ENCODE measurements around the gene DUT.

The DUT gene

DNA sequence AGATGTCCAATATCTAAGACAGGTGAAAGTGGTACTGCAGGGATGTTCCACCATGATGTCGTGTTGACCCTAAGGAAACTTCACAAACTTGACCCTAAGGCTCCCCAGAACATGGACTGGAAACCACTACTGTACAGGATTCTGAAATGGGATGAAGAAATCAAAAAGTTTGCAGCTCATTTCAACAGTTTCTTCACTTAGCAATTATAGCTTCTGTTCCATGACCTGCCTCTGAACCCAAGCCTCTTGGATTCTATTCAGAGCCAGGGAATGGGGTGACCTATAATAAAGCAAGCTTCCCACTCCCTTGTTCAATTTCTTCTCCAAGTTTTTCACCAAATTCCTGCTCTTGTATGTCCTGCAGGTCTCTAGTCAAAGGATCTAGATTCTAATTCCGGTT, 40.7 kb downstream of the DUT start:
- in situ Hi-C loops (cut with MboI; ENCODE audit: low sequenced_read_pairs, unreplicated experiment): loop anchor here (25.0 kb wide), 3 partner anchors 265 to 590 kb away; partner anchors contain the start of genes CEP152, FBN1 and SHC4
- no peak for DNase-seq (ENCODE audit: low spot score)

DNA sequence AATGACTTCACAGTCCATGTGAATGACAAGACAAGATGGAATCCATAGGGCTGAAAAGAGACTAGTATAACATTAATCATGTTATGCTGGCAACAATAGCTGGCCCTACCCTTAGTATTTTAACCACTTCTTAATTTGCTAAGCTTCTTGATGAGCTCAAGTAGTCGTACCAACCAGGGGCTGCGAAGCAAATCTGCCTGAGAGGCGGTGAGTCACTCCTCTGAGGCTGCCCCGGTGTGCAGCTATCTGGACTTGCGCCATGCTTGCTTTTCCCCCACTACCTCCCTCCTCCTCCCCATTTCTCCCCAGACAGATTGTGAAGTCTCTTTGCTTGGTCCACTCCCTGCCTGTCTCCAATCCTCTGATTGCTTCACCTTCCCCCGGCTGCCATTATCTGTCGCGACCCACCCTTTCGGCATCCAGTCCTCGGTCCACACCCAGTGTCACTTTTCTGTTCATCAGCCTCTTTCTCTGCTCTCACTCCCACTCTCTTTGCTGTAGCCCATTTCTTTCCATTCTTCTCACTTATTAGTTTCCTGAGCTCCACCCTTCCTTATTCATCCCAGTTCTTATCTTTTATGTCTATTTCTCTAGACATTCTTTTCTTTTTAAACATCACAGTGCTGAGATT, 42.7 kb downstream of the DUT start:
- no peak for DNase-seq (ENCODE audit: low spot score)
- TF ChIP-seq, protein P1, sequence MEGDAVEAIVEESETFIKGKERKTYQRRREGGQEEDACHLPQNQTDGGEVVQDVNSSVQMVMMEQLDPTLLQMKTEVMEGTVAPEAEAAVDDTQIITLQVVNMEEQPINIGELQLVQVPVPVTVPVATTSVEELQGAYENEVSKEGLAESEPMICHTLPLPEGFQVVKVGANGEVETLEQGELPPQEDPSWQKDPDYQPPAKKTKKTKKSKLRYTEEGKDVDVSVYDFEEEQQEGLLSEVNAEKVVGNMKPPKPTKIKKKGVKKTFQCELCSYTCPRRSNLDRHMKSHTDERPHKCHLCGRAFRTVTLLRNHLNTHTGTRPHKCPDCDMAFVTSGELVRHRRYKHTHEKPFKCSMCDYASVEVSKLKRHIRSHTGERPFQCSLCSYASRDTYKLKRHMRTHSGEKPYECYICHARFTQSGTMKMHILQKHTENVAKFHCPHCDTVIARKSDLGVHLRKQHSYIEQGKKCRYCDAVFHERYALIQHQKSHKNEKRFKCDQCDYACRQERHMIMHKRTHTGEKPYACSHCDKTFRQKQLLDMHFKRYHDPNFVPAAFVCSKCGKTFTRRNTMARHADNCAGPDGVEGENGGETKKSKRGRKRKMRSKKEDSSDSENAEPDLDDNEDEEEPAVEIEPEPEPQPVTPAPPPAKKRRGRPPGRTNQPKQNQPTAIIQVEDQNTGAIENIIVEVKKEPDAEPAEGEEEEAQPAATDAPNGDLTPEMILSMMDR (IDR thresholded peaks at IDR 0.05; ENCODE audit: borderline replicate concordance, control extremely low read depth, extremely low read depth, insufficient read depth, missing control alignments): no peak
- in situ Hi-C loops (cut with MboI; ENCODE audit: low sequenced_read_pairs, unreplicated experiment): loop anchor here (25.0 kb wide), 3 partner anchors 263 to 588 kb away; partner anchors contain the start of genes CEP152, FBN1 and SHC4

More for the DNA sequence above, 40.7 kb downstream of the DUT start:
- TF ChIP-seq, protein P1 (IDR thresholded peaks at IDR 0.05; ENCODE audit: borderline replicate concordance, control extremely low read depth, extremely low read depth, insufficient read depth, missing control alignments): no peak

DNA sequence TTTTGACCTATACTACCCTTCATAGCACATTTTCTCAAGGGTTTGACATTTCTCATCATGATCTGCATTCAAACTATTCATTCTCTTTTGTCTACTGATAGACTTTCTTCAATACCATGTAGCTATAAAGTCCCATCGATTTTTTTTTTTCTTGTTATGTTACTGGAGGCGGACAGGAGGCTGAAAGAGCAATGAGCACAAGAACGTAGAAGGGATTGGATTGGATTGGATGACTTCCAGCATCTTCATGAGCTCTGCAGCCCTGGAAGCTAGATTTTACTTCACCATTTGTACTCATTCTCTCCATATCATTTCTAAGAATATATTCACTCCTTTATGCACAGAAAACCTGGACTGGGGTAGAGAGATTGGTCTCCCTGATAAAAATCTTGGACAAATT, 43.2 kb downstream of the DUT start:
- TF ChIP-seq, protein P1 (IDR thresholded peaks at IDR 0.05; ENCODE audit: borderline replicate concordance, control extremely low read depth, extremely low read depth, insufficient read depth, missing control alignments): no peak
- in situ Hi-C loops (cut with MboI; ENCODE audit: low sequenced_read_pairs, unreplicated experiment): loop anchor here (25.0 kb wide), 3 partner anchors 263 to 588 kb away; partner anchors contain the start of genes CEP152, FBN1 and SHC4
- DNase-seq (ENCODE audit: low spot score): no peak

DNA sequence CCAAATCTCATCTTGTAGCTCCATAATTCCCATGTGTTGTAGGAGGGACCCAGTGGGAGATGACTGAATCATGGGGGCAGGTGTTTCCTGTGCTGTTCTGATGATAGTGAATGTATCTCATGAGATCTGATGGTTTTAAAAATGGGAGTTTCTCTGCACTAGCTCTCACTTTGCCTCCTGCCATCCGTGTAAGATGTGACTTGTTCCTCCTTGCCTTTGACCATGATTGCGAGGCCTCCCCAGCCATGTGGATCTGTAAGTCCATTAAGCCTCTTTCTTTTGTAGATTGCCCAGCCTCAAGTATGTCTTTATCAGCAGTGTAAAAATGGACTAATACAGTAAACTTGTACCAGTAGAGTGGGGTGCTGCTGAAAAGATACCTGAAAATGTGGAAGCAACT, 44.5 kb downstream of the DUT start:
- no peak for DNase-seq (ENCODE audit: low spot score)
- in situ Hi-C loops (cut with MboI; ENCODE audit: low sequenced_read_pairs, unreplicated experiment): no loop called here
- TF ChIP-seq, protein P1 (IDR thresholded peaks at IDR 0.05; ENCODE audit: borderline replicate concordance, control extremely low read depth, extremely low read depth, insufficient read depth, missing control alignments): no peak

DNA sequence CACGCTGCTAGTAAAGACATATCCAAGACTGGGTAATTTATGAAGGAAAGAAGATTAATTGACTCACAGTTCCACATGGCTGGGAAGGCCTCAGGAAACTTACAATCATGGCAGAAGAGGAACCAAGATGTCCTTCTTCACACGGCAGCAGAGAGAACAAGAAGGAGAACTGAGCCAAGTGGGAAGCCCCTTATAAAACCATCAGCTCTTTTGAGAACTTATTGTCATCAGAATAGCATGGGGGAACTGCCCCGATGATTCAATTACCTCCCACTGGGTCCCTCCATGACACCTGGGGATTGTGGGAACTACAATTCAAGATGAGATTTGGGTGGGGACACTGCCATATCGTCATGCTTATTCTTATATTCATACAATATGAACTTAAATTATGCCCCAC, 49.0 kb downstream of the DUT start:
- in situ Hi-C loops (cut with MboI; ENCODE audit: low sequenced_read_pairs, unreplicated experiment): no loop called here
- DNase-seq (ENCODE audit: low spot score): no peak
- TF ChIP-seq, protein P1 (IDR thresholded peaks at IDR 0.05; ENCODE audit: borderline replicate concordance, control extremely low read depth, extremely low read depth, insufficient read depth, missing control alignments): no peak

DNA sequence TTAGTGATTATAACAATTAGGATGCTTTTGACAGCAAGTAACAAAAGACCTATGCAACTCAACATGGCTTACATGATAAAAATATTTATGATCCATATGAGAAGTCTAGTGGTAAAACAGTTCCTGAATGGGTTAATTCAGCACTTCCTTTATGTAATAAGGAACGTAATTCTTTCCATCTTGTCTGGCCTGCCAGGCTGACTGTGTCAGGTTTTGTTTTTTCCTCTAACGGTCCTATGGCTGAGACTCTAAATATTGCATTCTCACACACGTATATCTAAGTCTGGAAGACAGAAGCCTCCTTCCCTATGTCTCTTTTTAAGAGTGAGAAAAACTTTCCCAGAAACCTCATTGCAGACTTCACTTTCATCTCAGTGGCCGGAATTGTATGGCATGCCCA, 50.6 kb downstream of the DUT start:
- TF ChIP-seq, protein P1 (IDR thresholded peaks at IDR 0.05; ENCODE audit: borderline replicate concordance, control extremely low read depth, extremely low read depth, insufficient read depth, missing control alignments): no peak
- in situ Hi-C loops (cut with MboI; ENCODE audit: low sequenced_read_pairs, unreplicated experiment): no loop called here
- DNase-seq (ENCODE audit: low spot score): no peak
